ENCODE data around the gene SYT9. TPM values are rescaled to one million over a fixed set of nuclear protein-coding genes. Genes with fewer than 3 reads are reported as not detected.

The SYT9 gene
- total RNA-seq, 1 donor from 2014 or later: 0.07 TPM

DNA sequence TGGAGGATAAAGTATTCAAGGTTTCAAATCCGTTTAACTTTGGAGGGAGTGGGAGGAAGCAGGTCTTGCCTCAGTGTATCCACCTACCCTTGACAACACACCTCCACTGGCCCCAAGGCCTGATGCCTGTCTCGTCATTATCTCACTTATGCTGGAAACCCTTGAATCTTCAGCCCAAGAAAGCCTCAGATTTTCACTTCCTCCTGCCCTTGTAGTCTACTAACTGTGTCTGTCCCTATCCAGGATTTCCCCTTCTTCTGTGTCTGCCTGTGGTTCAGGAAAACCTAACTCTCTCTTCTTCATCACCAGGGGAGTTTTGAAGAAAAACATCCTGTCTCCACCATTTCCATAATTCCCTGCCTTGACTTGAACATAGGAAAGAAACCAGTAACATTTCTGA lies 56.1 kb downstream of the SYT9 start:
- H3K9me3 Mint-ChIP-seq (ENCODE audit: low read depth): peaks cover 4% of the 10 kb centered on the region
- DNase-seq (ENCODE audit: low spot score): no peak
- H3K36me3 Mint-ChIP-seq (ENCODE audit: low read depth): no peaks in the 10 kb centered on the region
- H3K27me3 Mint-ChIP-seq (ENCODE audit: low read depth): peaks cover 6% of the 10 kb centered on the region
- H3K27ac Mint-ChIP-seq (ENCODE audit: unreplicated experiment): no peak overlapping the region
- no peaks in the 10 kb centered on the region for H3K4me1 Mint-ChIP-seq (ENCODE audit: low read depth)
- no peak overlapping the region for H3K4me3 Mint-ChIP-seq (ENCODE audit: unreplicated experiment)
- TF ChIP-seq, protein P1, sequence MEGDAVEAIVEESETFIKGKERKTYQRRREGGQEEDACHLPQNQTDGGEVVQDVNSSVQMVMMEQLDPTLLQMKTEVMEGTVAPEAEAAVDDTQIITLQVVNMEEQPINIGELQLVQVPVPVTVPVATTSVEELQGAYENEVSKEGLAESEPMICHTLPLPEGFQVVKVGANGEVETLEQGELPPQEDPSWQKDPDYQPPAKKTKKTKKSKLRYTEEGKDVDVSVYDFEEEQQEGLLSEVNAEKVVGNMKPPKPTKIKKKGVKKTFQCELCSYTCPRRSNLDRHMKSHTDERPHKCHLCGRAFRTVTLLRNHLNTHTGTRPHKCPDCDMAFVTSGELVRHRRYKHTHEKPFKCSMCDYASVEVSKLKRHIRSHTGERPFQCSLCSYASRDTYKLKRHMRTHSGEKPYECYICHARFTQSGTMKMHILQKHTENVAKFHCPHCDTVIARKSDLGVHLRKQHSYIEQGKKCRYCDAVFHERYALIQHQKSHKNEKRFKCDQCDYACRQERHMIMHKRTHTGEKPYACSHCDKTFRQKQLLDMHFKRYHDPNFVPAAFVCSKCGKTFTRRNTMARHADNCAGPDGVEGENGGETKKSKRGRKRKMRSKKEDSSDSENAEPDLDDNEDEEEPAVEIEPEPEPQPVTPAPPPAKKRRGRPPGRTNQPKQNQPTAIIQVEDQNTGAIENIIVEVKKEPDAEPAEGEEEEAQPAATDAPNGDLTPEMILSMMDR (IDR thresholded peaks at IDR 0.05): no peak

DNA sequence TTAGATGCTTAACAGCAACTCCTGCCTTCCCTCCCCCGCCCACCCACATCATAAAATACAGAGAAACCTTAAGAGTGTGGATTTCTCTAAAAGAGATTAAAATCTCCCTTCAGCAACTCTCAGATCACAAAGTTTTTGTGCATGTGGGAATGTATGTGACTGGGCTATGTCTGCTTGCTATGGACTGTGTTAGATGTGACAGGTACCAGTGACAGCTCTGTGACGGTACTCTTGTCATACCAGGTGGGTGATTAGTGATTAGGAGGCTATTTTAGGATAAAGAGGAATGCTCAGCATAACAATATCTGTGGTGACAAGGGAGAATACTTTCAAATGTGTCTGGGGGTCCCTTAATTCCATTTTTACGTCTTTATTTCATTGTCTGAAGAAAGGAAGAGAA lies 60.2 kb downstream of the SYT9 start:
- Mint-ChIP-seq H3K4me1 (ENCODE audit: low read depth) (no peaks in the 10 kb centered on the region), H3K4me3 (ENCODE audit: unreplicated experiment) (no peak overlapping the region), H3K27ac (ENCODE audit: unreplicated experiment) (no peak overlapping the region), H3K36me3 (ENCODE audit: low read depth) (no peaks in the 10 kb centered on the region), H3K27me3 (ENCODE audit: low read depth) (peaks cover 3% of the 10 kb centered on the region), H3K9me3 (ENCODE audit: low read depth) (peaks cover 6% of the 10 kb centered on the region)
- TF ChIP-seq, protein P1 (IDR thresholded peaks at IDR 0.05): no peak
- no peak for DNase-seq (ENCODE audit: low spot score)

DNA sequence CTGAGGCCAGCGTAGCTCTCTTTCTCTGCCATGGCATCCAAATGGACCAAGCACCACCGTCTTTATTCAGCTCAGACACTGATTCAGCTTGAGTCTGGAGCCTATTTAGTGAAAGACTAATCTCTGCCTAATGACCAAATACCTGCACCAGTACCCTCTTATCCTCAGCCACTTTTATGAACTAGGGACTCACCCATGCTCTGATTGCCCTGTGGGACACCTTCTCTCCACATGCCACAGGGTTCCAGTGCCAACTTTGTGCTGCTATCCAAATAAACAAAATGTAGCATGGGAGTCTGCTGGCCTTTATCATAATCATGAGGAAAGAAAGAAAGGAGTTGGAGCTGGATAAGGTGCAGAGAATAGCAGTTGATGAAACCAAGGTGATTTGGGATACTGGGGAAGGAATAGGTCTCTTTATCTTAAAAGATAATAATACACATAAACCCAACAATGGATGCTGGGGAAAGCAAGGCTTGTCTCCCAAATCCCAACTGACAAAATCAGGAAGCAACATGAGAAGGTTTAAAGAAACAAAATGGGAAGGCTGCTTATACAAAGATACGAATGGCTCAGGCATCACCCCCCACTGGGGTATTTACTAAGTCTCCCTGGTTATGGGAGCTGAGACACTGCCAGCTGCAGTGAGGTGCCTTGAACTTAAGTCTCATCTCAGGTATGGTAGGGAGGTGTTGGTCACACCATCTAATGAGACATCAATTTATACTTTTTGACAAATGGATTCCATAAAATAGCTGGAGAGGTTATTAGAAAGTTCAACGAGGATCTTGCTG lies 63.3 kb downstream of the SYT9 start:
- Mint-ChIP-seq H3K4me1 (ENCODE audit: low read depth) (no peaks in the 10 kb centered on the region), H3K27me3 (ENCODE audit: low read depth) (peaks cover 3% of the 10 kb centered on the region), H3K36me3 (ENCODE audit: low read depth) (no peaks in the 10 kb centered on the region), H3K27ac (ENCODE audit: unreplicated experiment) (no peak overlapping the region), H3K4me3 (ENCODE audit: unreplicated experiment) (no peak overlapping the region), H3K9me3 (ENCODE audit: low read depth) (peaks cover 3% of the 10 kb centered on the region)
- DNase-seq (ENCODE audit: low spot score): no peak
- TF ChIP-seq, protein P1 (IDR thresholded peaks at IDR 0.05): no peak

- Mint-ChIP-seq H3K4me3 (ENCODE audit: unreplicated experiment) (no peak overlapping the region), H3K27me3 (ENCODE audit: low read depth) (peaks cover 11% of the 10 kb centered on the region), H3K36me3 (ENCODE audit: low read depth) (no peaks in the 10 kb centered on the region), H3K27ac (ENCODE audit: unreplicated experiment) (no peak overlapping the region), H3K9me3 (ENCODE audit: low read depth) (peaks cover 3% of the 10 kb centered on the region), H3K4me1 (ENCODE audit: low read depth) (no peaks in the 10 kb centered on the region)
- TF ChIP-seq, protein P1 (IDR thresholded peaks at IDR 0.05): no peak
- no peak for DNase-seq (ENCODE audit: low spot score)
These were observed 67.8 kb downstream of the SYT9 start for GRCh38 chr11:7319501-7319900.

- no peak overlapping the region for H3K27ac Mint-ChIP-seq (ENCODE audit: unreplicated experiment)
- no peaks in the 10 kb centered on the region for H3K36me3 Mint-ChIP-seq (ENCODE audit: low read depth)
- TF ChIP-seq, protein P1 (IDR thresholded peaks at IDR 0.05): no peak
- no peak overlapping the region for H3K4me3 Mint-ChIP-seq (ENCODE audit: unreplicated experiment)
- no peak for DNase-seq (ENCODE audit: low spot score)
- H3K27me3 Mint-ChIP-seq (ENCODE audit: low read depth): peaks cover 11% of the 10 kb centered on the region
- H3K4me1 Mint-ChIP-seq (ENCODE audit: low read depth): no peaks in the 10 kb centered on the region
- H3K9me3 Mint-ChIP-seq (ENCODE audit: low read depth): peaks cover 3% of the 10 kb centered on the region
These were observed 68.6 kb downstream of the SYT9 start for GRCh38 chr11:7320306-7320705.
